HG02571 (cell line): ENCODE results near the gene RNF208.
"Not testable (repeated sequence)": the region's sequence is repeated elsewhere in the genome, so short reads cannot be mapped to it uniquely, and the experiment has no call there.

Experiments used
- ATAC-seq: cut with Tn5 transposase; IDR thresholded peaks from one replicate; pipeline ENCODE4 v1.9.1; 2021; ENCODE audit warnings: mild to moderate bottlenecking, moderate library complexity; ENCODE audit not compliant: unreplicated experiment

RNF208 gene

GRCh38 chr9:137222190-137223077 lies at the start of gene RNF208:
Gene RNF208, minus strand, starts transcription at chr9:137222240. Its CDS starts 1,028 bp downstream, at chr9:137221212.
- peak; percentile 1 for ATAC-seq

DNA sequence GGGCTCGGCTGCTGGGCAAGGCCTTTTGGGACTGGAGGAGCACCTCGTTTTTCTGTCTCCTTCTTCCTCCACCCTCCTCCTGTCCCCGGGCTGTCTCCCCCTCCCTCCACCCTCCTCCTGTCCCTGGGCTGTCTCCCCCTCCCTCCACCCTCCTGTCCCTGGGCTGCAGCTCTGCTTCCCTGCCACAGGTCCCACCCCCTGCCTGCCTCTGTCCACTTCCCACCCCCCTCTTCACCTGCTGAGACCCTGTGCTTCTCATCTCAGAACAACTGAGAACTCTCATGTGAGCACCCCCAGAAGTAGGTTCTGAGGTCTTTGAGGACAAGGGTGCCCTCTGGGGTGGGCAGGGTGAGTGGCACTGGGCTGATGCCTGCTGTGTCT lies 49.6 kb upstream of the RNF208 start:
- ATAC-seq: no peak

DNA sequence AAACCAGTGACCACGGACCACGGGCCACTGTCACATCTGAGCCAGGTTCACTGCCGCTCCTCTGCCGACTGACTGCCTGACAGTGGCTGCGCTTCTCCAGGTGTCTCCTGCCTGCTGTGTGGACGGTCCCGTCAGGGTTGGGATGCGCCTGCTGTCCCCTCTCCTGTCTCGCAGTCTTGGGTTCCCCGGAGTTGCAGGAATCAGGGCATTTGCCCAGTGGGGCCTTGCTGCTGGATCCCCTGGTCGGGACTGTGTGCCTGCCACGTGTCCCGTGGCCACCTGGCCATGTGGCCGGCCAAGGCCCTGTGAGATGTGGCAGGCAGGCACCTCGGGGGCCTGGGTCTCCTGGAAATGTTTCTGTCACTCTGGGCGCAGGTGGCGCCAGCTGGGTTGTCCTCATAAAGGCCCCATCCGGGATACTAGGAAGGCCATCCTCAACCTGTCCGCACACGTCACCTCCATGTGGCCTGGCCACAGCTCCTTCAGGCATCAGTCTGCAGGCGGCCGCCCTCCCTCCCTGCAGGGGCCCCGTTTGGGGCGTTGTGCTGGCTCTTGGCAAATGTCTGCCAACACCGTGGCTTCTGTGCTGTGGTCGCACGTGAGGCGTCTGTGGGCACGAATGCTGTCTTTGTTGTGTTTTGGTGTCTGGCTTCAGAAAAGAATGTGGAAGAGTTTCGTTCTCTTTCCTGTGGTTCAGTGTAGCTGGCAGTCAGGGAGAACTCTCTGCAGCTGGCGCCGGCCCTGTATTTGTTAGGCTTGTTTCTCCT lies 49.1 kb upstream of the RNF208 start:
- ATAC-seq: no peak

DNA sequence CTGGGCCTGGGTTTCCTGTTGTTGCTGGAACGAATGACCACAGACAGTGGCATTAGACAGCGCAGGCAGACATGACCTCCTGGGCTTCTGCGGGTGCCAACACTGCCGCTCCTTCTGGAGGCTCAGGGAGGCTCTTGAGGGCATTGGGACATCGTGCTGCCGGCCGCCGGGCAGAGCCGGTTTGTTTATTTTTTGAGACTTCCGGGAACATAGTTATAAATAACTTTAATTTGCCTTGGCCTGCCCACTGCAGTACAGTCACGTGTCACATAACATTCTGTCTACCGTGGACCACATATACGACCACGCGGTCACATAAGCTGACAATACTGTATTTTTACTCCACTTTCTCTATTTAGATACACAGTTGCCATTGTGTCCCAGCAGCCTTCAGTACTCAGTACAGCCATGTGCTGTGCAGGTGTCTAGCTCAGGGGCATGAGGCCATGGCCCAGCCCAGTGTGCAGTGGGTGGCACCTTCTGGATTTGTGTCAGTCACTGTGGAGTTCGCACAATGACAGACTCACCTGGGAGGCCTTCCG lies 47.3 kb upstream of the RNF208 start:
- no peak for ATAC-seq

- ATAC-seq: no peak
Observed at GRCh38 chr9:137268538-137269201, 46.6 kb upstream of the RNF208 start.

GRCh38 chr9:137267933-137268355 lies 45.9 kb upstream of the RNF208 start:
- no peak for ATAC-seq

DNA sequence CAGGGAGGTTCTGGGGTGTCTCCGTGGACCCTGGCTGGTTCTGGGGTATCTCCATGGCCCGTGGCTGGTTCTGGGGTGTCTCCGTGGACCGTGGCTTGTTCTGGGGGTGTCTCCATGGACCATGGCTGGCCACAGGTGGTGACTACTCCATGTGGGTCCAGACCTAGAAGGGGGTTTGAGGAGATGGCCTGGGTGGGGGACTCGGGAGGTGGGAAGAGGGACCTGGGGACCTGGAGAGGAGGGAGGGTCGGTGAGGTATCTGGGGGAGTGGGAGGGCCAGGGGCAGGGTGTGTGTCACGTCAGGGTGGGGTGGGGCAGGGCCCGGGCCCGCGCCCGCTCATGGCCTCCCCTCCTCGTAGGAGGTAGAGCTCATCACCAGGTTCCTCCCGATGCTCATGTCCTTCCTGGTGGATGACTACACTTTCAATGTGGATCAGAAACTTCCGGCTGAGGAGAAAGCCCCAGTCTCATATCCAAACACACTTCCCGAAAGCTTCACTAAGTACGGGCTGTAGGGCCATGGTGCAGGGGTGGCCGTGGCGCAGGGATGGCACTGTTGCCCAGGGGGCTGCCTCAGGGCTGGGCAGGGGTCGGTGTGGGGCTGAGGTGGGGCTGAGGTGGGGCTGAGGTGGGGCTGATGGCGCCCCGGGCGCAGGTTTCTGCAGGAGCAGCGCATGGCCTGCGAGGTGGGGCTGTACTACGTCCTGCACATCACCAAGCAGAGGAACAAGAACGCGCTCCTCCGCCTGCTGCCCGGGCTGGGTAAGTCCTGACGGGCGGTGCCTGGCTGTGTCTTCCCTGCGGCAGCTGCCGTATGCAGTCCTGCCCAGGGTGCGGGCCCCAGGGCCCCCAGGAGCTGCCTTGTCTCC lies 44.8 kb upstream of the RNF208 start:
- ATAC-seq: no peak

- ATAC-seq: no peak
Observed at GRCh38 chr9:137266162-137266527, 44.1 kb upstream of the RNF208 start.

DNA sequence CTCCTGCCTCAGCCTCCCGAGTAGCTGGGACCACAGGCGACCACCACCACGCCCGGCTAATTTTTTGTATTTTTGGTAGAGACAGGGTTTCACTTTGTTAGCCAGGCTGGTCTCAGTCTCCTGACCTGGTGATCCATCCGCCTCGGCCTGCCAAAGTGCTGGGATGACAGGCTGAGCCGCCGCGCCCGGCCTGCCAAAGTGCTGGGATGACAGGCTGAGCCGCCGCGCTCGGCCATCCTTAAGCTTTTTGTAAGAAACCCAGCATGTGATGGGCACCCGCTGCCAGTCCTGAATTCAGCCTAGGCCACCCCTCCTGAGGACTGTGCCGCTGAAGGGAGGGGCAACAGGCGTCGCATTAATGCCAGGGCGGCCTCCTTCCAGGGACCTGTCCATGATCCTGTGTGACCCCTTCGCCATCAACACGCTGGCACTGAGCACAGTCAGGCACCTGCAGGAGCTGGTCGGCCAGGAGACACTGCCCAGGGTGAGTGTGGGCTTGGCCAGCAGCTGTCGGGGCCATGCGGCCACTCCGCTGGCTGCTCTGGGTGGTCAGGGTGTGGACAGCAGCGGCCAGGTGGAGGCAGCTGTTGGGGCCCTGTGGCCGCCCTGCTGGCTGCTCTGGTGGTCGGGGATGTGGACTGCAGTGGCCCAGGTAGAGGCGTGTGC lies 43.6 kb upstream of the RNF208 start:
- ATAC-seq: no peak

- ATAC-seq: no peak
Observed at GRCh38 chr9:137264067-137264466, 42.0 kb upstream of the RNF208 start.

GRCh38 chr9:137263506-137263905 lies 41.5 kb upstream of the RNF208 start:
- no peak for ATAC-seq

GRCh38 chr9:137262909-137263285 lies 40.9 kb upstream of the RNF208 start:
- ATAC-seq: no peak

GRCh38 chr9:137262173-137262908 lies 40.3 kb upstream of the RNF208 start:
- ATAC-seq: not testable (repeated sequence)

GRCh38 chr9:137256856-137257255 lies 34.8 kb upstream of the RNF208 start:
- no peak for ATAC-seq

GRCh38 chr9:137256362-137256761 lies 34.3 kb upstream of the RNF208 start:
- no peak for ATAC-seq

GRCh38 chr9:137255448-137256114 lies 33.5 kb upstream of the RNF208 start:
- no peak for ATAC-seq

DNA sequence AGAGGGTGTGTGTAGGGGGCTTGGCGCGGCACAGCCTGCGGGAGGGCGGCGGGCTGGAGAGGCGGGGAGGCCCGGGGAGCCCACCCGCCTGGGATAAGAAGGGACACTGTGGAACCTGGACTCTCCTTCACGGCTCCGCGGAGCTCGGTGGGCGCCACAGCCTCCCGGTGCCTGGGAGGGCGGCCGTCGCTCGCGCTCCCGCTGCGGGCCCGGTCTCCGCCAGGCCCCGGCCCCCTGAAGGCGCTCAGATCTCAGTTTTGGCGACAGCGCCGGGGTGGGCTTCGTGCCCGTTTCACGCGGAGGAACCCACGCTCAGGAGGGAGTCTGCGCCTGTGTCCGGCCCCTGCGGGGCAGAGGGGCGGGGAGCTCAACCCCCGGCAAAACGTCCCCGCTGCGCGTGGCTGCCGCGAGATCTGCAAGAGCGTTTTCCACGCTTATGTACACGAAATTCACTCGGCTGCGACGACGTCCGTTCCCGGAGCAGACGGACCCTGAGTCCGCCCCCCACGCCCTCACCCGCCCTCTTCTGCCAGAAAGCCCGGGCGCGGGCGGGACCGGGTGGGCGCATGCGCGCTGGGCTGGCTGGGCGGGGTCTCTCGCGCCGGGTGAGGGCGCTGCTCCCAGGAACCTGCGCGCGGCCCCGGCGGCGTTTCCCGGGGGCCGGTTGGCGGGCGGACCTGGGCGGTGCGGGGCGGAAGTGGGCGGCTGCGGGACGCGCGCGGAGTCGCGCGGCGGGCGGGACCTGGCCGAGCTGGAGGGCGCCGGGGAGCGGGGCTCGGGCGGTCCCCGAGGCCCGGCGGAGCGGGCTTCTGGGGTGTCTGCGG lies 32.8 kb upstream of the RNF208 start, which contains the start of gene NELFB:
TSS of gene NELFB (plus strand) at position 704 of the 824 bp plus-strand sequence.
- peak; percentile 79 for ATAC-seq
